ENCODE measurements around the gene AGAP2.
"Not testable (repeated sequence)": the region's sequence is repeated elsewhere in the genome, so short reads cannot be mapped to it uniquely, and the experiment has no call there.

AGAP2 gene

GRCh38 chr12:57722716-57723629 is 15.6 kb downstream of the AGAP2 start:
- DNase-seq (ENCODE audit: low read depth), result no peak

- not testable (repeated sequence) for DNase-seq (ENCODE audit: low read depth)
Measured at GRCh38 chr12:57721846-57722608, 16.5 kb downstream of the AGAP2 start.

- DNase-seq (ENCODE audit: low read depth), result no peak
Measured at GRCh38 chr12:57720606-57721595, 17.6 kb downstream of the AGAP2 start.

- no peak for DNase-seq (ENCODE audit: low read depth)
Measured at GRCh38 chr12:57719777-57720605, 18.6 kb downstream of the AGAP2 start.

- no peak for DNase-seq (ENCODE audit: low read depth)
Measured at GRCh38 chr12:57718641-57719528, 19.7 kb downstream of the AGAP2 start.

- no peak for DNase-seq (ENCODE audit: low read depth)
Measured at GRCh38 chr12:57717846-57718640, 20.5 kb downstream of the AGAP2 start.

- DNase-seq (ENCODE audit: low read depth), result no peak
Measured at GRCh38 chr12:57717131-57717530, 21.4 kb downstream of the AGAP2 start.

GRCh38 chr12:57716305-57716704 is 22.2 kb downstream of the AGAP2 start:
- DNase-seq (ENCODE audit: low read depth), result no peak

GRCh38 chr12:57715786-57716185 is 22.8 kb downstream of the AGAP2 start:
- DNase-seq (ENCODE audit: low read depth), result no peak

GRCh38 chr12:57715036-57715748 is 23.4 kb downstream of the AGAP2 start:
- not testable (repeated sequence) for DNase-seq (ENCODE audit: low read depth)

- no peak for DNase-seq (ENCODE audit: low read depth)
Measured at GRCh38 chr12:57713209-57713608, 25.3 kb downstream of the AGAP2 start.

- DNase-seq (ENCODE audit: low read depth), result no peak
Measured at GRCh38 chr12:57712701-57713100, 25.8 kb downstream of the AGAP2 start.

GRCh38 chr12:57708296-57708695 is 30.2 kb downstream of the AGAP2 start:
- DNase-seq (ENCODE audit: low read depth), result no peak

GRCh38 chr12:57707250-57707649 is 31.3 kb downstream of the AGAP2 start:
- no peak for DNase-seq (ENCODE audit: low read depth)

GRCh38 chr12:57700317-57700716 is 38.2 kb downstream of the AGAP2 start:
- DNase-seq (ENCODE audit: low read depth), result no peak

- DNase-seq (ENCODE audit: low read depth), result no peak
Measured at GRCh38 chr12:57698414-57698813, 40.1 kb downstream of the AGAP2 start.

- no peak for DNase-seq (ENCODE audit: low read depth)
Measured at GRCh38 chr12:57697076-57697475, 41.5 kb downstream of the AGAP2 start.

GRCh38 chr12:57695770-57696432 is 42.6 kb downstream of the AGAP2 start:
- no peak for DNase-seq (ENCODE audit: low read depth)

All from stromal cell of bone marrow (primary cell).